Transverse colon (tissue), 4 donors: Measurements from ENCODE around the gene ERC2. TPM values are rescaled to one million over a fixed set of nuclear protein-coding genes. Genes with fewer than 3 reads are reported as not detected.

Source experiments
- DNase-seq: peaks from one replicate; pipeline ENCODE4 v3.0.0-alpha.2; 2019
- H3K27ac ChIP-seq, 4 donors: fragments of 200-600 bp; sonication (generic); 2 replicates each; pipeline ENCODE4 v1.5.1; 2016 to 2018; ENCODE audit warnings: inconsistent platforms in 4 of 4
- H3K27me3 ChIP-seq: fragments of 200-600 bp; sonication (generic); 2 replicates; pipeline ENCODE4 v1.5.1; 2017; ENCODE audit warnings: inconsistent platforms
- H3K36me3 ChIP-seq, 4 donors: fragments of 200-600 bp; sonication (generic); 2 replicates each; pipeline ENCODE4 v1.5.1; 2017 to 2019; ENCODE audit warnings: inconsistent platforms in 4 of 4
- H3K4me1 ChIP-seq, 4 donors: fragments of 200-600 bp; sonication (generic); 2 replicates each; pipeline ENCODE4 v1.5.1; 2017 to 2020; ENCODE audit warnings: inconsistent platforms in 4 of 4
- H3K4me3 ChIP-seq, 4 donors: fragments of 200-600 bp; sonication (generic); 1 replicate in 1 of 4; 2 replicates in 3 of 4; pipeline versions ENCODE4 v1.5.1 to v1.6.1; 2017 to 2019; ENCODE audit warnings: inconsistent platforms in 4 of 4
- H3K9me3 ChIP-seq, 2 donors: fragments of 200-600 bp; sonication (generic); 2 replicates each; pipeline ENCODE4 v1.5.1; 2017 to 2019; ENCODE audit warnings: inconsistent platforms in 2 of 2
- CTCF ChIP-seq, 5 experiments: fragments of 200-600 bp in 3 of 5; fragments of 450-650 bp in 2 of 5; sonication (generic) in 3 of 5; IDR thresholded peaks; 1 replicate in 2 of 5; 2 replicates in 3 of 5; pipeline ENCODE4 v1.5.1; 2016 to 2017; ENCODE audit warnings: antibody characterized with exemption in 5 of 5, inconsistent platforms in 3 of 5, mild to moderate bottlenecking in 2 of 5, moderate library complexity in 1 of 5
- EP300 ChIP-seq: sonication (generic); formaldehyde crosslinking; IDR thresholded peaks from one replicate; pipeline ENCODE4 v1.6.1; 2017; ENCODE audit warnings: antibody characterized with exemption, low read depth
- POLR2A ChIP-seq: fragments of 450-650 bp; IDR thresholded peaks from one replicate; pipeline ENCODE4 v1.6.1; 2016; ENCODE audit warnings: antibody characterized with exemption, mild to moderate bottlenecking, moderate library complexity
- POLR2AphosphoS5 ChIP-seq, 3 donors: sonication (generic); formaldehyde crosslinking; IDR thresholded peaks; one replicate each; pipeline ENCODE4 v1.6.1; 2016; ENCODE audit warnings: antibody characterized with exemption in 3 of 3
- WGBS, 2 donors: methylation state at CpG; one replicate each; pipeline ENCODE4 v1.1.5; 2018; ENCODE audit warnings: low coverage in 1 of 2; 5-methylcytosine and 5-hydroxymethylcytosine counted together
- in situ Hi-C, 4 donors: fragments of 200-750 bp; cut with MboI; loops; one replicate each; pipeline versions ENCODE4 v1.15.0 to v1.15.1; 2017; ENCODE audit warnings: low sequenced_read_pairs in 3 of 4, low pct_ligation_motif_present in 1 of 4, low pct_unique_long_range_greater_than_20kb in 1 of 4
- intact Hi-C: fragments of 100-400 bp; cut with DNase I; formaldehyde crosslinking; loops from one replicate; pipeline ENCODE4 v1.15.1; 2023; ENCODE audit warnings: low total_unique reads
- total RNA-seq, 4 donors: library from RNA; depleted of rRNA; stranded (reverse); fragments of >200 nt; gene quantifications; one replicate each; pipeline ENCODE4 v1.1.0, GENCODE V29; 2016

Gene ERC2
- total RNA-seq, 4 donors from 2014 or later: 0.41 to 1.3 TPM; not detected in 2

GRCh38 chr3:56229311-56229710 is 239.0 kb downstream of the ERC2 start:
- TF ChIP-seq POLR2AphosphoS5 (IDR thresholded peaks at IDR 0.05): no peak
- TF ChIP-seq CTCF (IDR thresholded peaks at IDR 0.05): no peak
- TF ChIP-seq EP300: no peak
- no peak for TF ChIP-seq POLR2A
- intact Hi-C loops (no loop called here), in situ Hi-C loops (loop anchor here in 1 of 4 donors (25.0 kb wide), 1 partner anchor 92 kb away; no protein-coding TSS in a partner anchor)
- no peaks in the 10 kb centered on the region for H3K36me3 ChIP-seq
- H3K9me3 ChIP-seq: no peaks in the 10 kb centered on the region
- H3K4me1 ChIP-seq: no peaks in the 10 kb centered on the region
- no peak overlapping the region for H3K4me3 ChIP-seq
- no peak for DNase-seq
- no peak overlapping the region for H3K27ac ChIP-seq
- 80 to 89% methylated on average over 1 of the region's 1 CpG for WGBS, 2 donors
- H3K27me3 ChIP-seq: no peaks in the 10 kb centered on the region

- TF ChIP-seq EP300 (no peak), POLR2AphosphoS5 (IDR thresholded peaks at IDR 0.05) (no peak)
- DNase-seq: no peak
- H3K4me3 ChIP-seq: no peak overlapping the region
- H3K36me3 ChIP-seq: no peaks in the 10 kb centered on the region
- in situ Hi-C loops: no loop called here
- no peaks in the 10 kb centered on the region for H3K4me1 ChIP-seq
- no peaks in the 10 kb centered on the region for H3K27me3 ChIP-seq
- no peaks in the 10 kb centered on the region for H3K9me3 ChIP-seq
- intact Hi-C loops: no loop called here
- H3K27ac ChIP-seq: no peak overlapping the region
- WGBS, 2 donors: 80 to 83% methylated on average over 2 of the region's 2 CpGs
Measured at GRCh38 chr3:56222866-56223265, 245.4 kb downstream of the ERC2 start.

- no peak overlapping the region for H3K27ac ChIP-seq
- H3K4me1 ChIP-seq: no peaks in the 10 kb centered on the region
- DNase-seq: no peak
- TF ChIP-seq EP300 (no peak), POLR2AphosphoS5 (IDR thresholded peaks at IDR 0.05) (no peak), CTCF (IDR thresholded peaks at IDR 0.05) (no peak), POLR2A (no peak)
- no peaks in the 10 kb centered on the region for H3K27me3 ChIP-seq
- H3K36me3 ChIP-seq: no peaks in the 10 kb centered on the region
- H3K9me3 ChIP-seq: no peaks in the 10 kb centered on the region
- whole genome bisulfite sequencing, 2 donors: 70 to 78% methylated on average over 4 to 11 of the region's 11 CpGs
- no peak overlapping the region for H3K4me3 ChIP-seq
- in situ Hi-C loops: no loop called here
- intact Hi-C loops: no loop called here
Measured at GRCh38 chr3:56219894-56220805, 248.1 kb downstream of the ERC2 start.

- TF ChIP-seq CTCF (IDR thresholded peaks at IDR 0.05) (no peak), POLR2A (no peak), POLR2AphosphoS5 (IDR thresholded peaks at IDR 0.05) (no peak), EP300 (no peak)
- DNase-seq: no peak
- in situ Hi-C loops: no loop called here
- Histone ChIP-seq H3K4me1 (no peaks in the 10 kb centered on the region), H3K27me3 (no peaks in the 10 kb centered on the region), H3K4me3 (no peak overlapping the region), H3K27ac (no peak overlapping the region), H3K36me3 (no peaks in the 10 kb centered on the region), H3K9me3 (no peaks in the 10 kb centered on the region)
- intact Hi-C loops: no loop called here
- 72 to 74% methylated on average over 2 of the region's 2 CpGs for WGBS, 2 donors
Measured at GRCh38 chr3:56209982-56210751, 258.1 kb downstream of the ERC2 start.
